PC-9 (cell line): ENCODE results near the gene BDH1. TPM values are rescaled to one million over a fixed set of nuclear protein-coding genes. Genes with fewer than 3 reads are reported as not detected.
A peak's percentile ranks its signal among the peaks of the same experiment; 100 is the strongest.
"Not testable (repeated sequence)": the region's sequence is repeated elsewhere in the genome, so short reads cannot be mapped to it uniquely, and the experiment has no call there.

ENCODE experiments used
- BruUV-seq: library from RNA; stranded (reverse); fragments of 400-500 nt; replicated peaks from 2 replicates; lab custom pipeline; 2021; lab: Mats Ljungman, UMichigan
- CTCF ChIA-PET: fragments of 300-600 bp; sonication (Branson Sonifier 250); formaldehyde crosslinking; loops from one replicate; lab custom pipeline; 2022; ENCODE audit warnings: antibody characterized with exemption; lab: Charles Lee
- POLR2A ChIA-PET: fragments of 300-600 bp; sonication (Branson Sonifier 250); formaldehyde crosslinking; loops from one replicate; lab custom pipeline; 2022; ENCODE audit warnings: antibody characterized with exemption; ENCODE audit not compliant: unreplicated experiment; lab: Charles Lee
- DNase-seq, 2 experiments: peaks; one replicate each; pipeline versions ENCODE4 v3.0.0 to v3.0.0-alpha.2; 2015 to 2022; ENCODE audit warnings: mixed read lengths in 1 of 2
- H2AFZ ChIP-seq: fragments of 200-600 bp; sonication (generic); 2 replicates; pipeline ENCODE4 v1.8.1; 2017; ENCODE audit warnings: antibody characterized with exemption
- H3F3A ChIP-seq: fragments of 200-600 bp; sonication (generic); 2 replicates; pipeline ENCODE4 v1.8.1; 2017; ENCODE audit warnings: antibody characterized with exemption, mild to moderate bottlenecking, low read depth; ENCODE audit not compliant: insufficient read depth
- H3K27ac ChIP-seq: fragments of 200-600 bp; sonication (generic); 2 replicates; pipeline ENCODE4 v1.6.1; 2016; ENCODE audit warnings: mixed run types
- H3K27me3 ChIP-seq: fragments of 200-600 bp; sonication (generic); 2 replicates; pipeline ENCODE4 v1.6.1; 2016; ENCODE audit warnings: low read depth, mixed run types; ENCODE audit not compliant: insufficient read depth
- H3K36me3 ChIP-seq: fragments of 200-600 bp; sonication (generic); 2 replicates; pipeline ENCODE4 v1.6.1; 2016; ENCODE audit warnings: low read depth, mixed run types
- H3K4me1 ChIP-seq: fragments of 200-600 bp; sonication (generic); replicated peaks from 2 replicates; pipeline ENCODE4 v1.6.1; 2016; ENCODE audit warnings: mixed run types; ENCODE audit not compliant: insufficient read depth
- H3K4me2 ChIP-seq: fragments of 200-600 bp; sonication (generic); 2 replicates; pipeline ENCODE4 v1.6.1; 2017; ENCODE audit warnings: mixed run types
- H3K4me3 ChIP-seq: fragments of 200-600 bp; sonication (generic); 2 replicates; pipeline ENCODE4 v1.6.1; 2016; ENCODE audit warnings: mixed run types
- H3K79me2 ChIP-seq: fragments of 200-600 bp; sonication (generic); 2 replicates; pipeline ENCODE4 v1.6.1; 2017; ENCODE audit warnings: low read depth, mixed run types
- H3K9me2 ChIP-seq: fragments of 200-600 bp; sonication (generic); 2 replicates; pipeline ENCODE4 v1.8.1; 2017; ENCODE audit warnings: mild to moderate bottlenecking; ENCODE audit not compliant: insufficient read depth
- H3K9me3 ChIP-seq: fragments of 200-600 bp; sonication (generic); 2 replicates; pipeline ENCODE4 v1.8.1; 2016; ENCODE audit warnings: low read depth; ENCODE audit not compliant: insufficient read depth
- H4K20me1 ChIP-seq: fragments of 200-600 bp; sonication (generic); 2 replicates; pipeline ENCODE4 v1.8.1; 2017; ENCODE audit not compliant: insufficient read depth
- EZH2 ChIP-seq: fragments of 200-600 bp; sonication (generic); IDR thresholded peaks from 2 replicates; pipeline ENCODE4 v1.8.0; 2017; ENCODE audit warnings: antibody characterized with exemption, low read depth
- intact Hi-C: fragments of 100-400 bp; cut with micrococcal nuclease; formaldehyde crosslinking; loops from one replicate; pipeline ENCODE4 v1.10.0; 2022; ENCODE audit not compliant: unreplicated experiment
- total RNA-seq: library from RNA; stranded (reverse); gene quantifications from 2 replicates; pipeline ENCODE4 v1.2.3, GENCODE V29; 2021
- TF ChIP-seq, protein P1 (sequence below): fragments of 200-600 bp; sonication (generic); conservative IDR thresholded peaks from 2 replicates; pipeline ENCODE4 v1.6.1; 2017; ENCODE audit warnings: mixed run types, antibody characterized with exemption, mild to moderate bottlenecking, moderate library complexity

The BDH1 gene
- total RNA-seq, 1 experiment from 2014 or later: 55.1 TPM

DNA sequence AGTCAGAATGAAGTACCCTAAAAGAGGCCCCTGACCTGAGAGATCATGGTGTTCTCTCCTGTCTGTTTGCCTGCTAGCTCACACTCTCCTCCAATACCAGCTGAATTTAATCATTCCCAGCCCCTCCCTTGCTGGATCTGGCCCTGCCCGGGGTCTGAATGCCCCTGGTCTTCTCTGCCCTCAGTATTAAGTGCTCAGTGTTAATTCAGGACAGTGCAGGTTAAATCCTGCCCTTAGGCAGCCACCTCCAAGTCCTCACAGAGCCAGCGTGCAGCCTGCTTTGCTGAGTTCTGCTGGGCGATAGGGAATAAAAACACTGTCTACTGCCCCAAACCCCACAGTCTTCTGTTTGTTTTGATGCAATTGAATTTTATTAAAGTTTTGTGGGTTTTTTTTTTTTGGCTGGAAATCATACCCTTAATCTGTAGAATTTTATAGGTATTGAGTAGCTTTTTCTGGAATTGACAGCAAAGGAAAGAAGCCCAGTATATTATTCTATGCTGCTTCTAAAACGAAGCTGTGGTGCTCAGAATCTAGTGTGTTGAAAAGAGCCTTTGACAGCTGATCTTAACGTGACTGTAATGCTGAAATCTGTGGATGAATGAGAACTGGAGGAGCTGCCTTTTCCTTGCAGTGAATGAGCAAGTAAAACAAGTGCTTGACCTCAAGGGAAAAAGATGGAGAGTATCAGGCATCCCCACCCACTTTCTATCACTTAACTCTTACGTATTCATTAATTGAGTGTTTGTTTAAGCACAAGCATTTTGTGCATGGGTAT is 12.3 kb upstream of the BDH1 start:
- DNase-seq: peak in 1 of 2 experiments; percentile 24
- no peak for TF ChIP-seq EZH2
- Histone ChIP-seq H3K4me2 (no peak overlapping the region), H3K4me3 (no peak overlapping the region), H3K9me2 (no peaks in the 10 kb centered on the region), H3F3A (no peaks in the 10 kb centered on the region), H3K27ac (no peak overlapping the region), H3K36me3 (no peaks in the 10 kb centered on the region), H3K4me1 (no peaks in the 10 kb centered on the region), H3K9me3 (peaks cover 26% of the 10 kb centered on the region; the same call in 1 of the 2 replicates), H3K79me2 (no peaks in the 10 kb centered on the region), H3K27me3 (no peaks in the 10 kb centered on the region), H4K20me1 (no peaks in the 10 kb centered on the region), H2AFZ (no peak overlapping the region)
- ChIA-PET CTCF (no interaction called here), POLR2A (no interaction called here)
- no TSS peak for BruUV-seq
- intact Hi-C loops: no loop called here

DNA sequence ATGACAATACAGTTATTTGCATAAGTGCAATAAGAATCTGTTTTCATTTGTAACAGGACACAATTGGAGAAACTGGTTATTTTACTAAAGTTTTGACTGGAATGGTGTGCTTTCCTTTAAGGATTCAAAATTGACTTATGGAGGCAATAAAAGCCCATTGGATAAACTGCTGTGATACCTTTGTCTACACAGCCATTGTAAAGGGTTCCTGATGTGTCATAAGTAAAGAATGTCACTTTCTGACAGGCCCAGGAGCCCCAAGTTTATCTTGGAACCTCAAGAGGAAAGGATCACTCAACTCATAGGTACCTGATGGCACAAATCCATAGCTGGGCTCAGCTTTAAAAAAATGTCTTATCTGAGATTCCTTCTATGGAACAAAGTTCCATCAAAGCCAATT is 10.4 kb upstream of the BDH1 start:
- DNase-seq, H3K27ac ChIP-seq, H3K9me2 ChIP-seq, CTCF ChIA-PET, H3K4me1 ChIP-seq, BruUV-seq, H2AFZ ChIP-seq, H3K4me3 ChIP-seq, intact Hi-C loops, H4K20me1 ChIP-seq, H3K4me2 ChIP-seq, H3K79me2 ChIP-seq, H3K27me3 ChIP-seq, H3F3A ChIP-seq, H3K36me3 ChIP-seq, POLR2A ChIA-PET: not testable (repeated sequence)
- peaks cover 27% of the 10 kb centered on the region; the same call in 1 of the 2 replicates for H3K9me3 ChIP-seq

DNA sequence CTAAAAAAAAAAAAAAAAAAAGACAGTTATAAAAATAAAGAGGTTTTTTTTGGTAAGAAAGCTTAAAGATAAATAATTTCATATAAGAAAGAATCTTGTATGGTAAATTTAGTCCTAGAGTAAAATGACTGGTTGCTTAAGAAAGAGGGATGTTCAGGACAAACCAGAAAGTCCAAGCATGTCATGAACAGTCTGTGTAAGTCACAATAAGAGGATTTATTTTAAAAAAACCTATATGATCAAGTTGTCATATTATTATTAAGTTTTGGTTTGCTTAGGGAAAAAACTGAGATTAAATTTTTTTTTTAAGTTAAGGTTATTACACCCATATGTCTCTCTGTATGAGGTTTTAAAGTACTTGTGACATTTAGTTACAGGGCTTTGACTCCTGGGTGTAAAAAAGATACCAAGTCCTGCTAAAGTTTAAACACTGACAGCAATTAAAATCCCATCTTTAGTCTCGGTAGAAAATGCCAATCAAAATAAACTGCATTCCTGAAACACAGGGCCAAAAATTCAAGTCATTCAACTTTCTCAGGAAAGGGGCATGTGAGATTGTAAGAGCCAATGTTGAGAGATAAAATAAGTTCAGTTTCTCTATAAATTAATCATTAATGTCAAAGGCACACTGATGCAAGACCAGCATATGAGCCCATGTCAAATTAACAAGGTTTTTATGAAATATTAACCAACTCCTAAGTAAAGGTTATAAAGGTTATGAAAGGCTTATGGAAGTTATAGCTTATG is 8.5 kb upstream of the BDH1 start:
- Histone ChIP-seq H3K9me3 (peaks cover 23% of the 10 kb centered on the region; the same call in 1 of the 2 replicates), H3K4me1 (0 out of 2 replicates have a peak, but pooled peaks cover 6% of the 10 kb centered on the region), H3K36me3 (no peaks in the 10 kb centered on the region), H3K27me3 (no peaks in the 10 kb centered on the region), H3K79me2 (no peaks in the 10 kb centered on the region), H3F3A (no peaks in the 10 kb centered on the region), H4K20me1 (no peaks in the 10 kb centered on the region), H3K4me3 (no peak overlapping the region), H3K9me2 (no peaks in the 10 kb centered on the region; the same call in 1 of the 2 replicates), H3K4me2 (no peak overlapping the region), H3K27ac (no peak overlapping the region), H2AFZ (no peak overlapping the region)
- DNase-seq: no peak
- TF ChIP-seq EZH2: no peak
- TF ChIP-seq, protein P1, sequence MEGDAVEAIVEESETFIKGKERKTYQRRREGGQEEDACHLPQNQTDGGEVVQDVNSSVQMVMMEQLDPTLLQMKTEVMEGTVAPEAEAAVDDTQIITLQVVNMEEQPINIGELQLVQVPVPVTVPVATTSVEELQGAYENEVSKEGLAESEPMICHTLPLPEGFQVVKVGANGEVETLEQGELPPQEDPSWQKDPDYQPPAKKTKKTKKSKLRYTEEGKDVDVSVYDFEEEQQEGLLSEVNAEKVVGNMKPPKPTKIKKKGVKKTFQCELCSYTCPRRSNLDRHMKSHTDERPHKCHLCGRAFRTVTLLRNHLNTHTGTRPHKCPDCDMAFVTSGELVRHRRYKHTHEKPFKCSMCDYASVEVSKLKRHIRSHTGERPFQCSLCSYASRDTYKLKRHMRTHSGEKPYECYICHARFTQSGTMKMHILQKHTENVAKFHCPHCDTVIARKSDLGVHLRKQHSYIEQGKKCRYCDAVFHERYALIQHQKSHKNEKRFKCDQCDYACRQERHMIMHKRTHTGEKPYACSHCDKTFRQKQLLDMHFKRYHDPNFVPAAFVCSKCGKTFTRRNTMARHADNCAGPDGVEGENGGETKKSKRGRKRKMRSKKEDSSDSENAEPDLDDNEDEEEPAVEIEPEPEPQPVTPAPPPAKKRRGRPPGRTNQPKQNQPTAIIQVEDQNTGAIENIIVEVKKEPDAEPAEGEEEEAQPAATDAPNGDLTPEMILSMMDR: no peak
- POLR2A ChIA-PET: no interaction called here
- CTCF ChIA-PET: interaction anchor here (0.7 kb wide), 1 partner anchor 375 kb away, joined by 7 read pairs; no protein-coding TSS in a partner anchor
- BruUV-seq: no TSS peak
- intact Hi-C loops: no loop called here
